ENCODE data around the gene MTMR3.

The MTMR3 gene

DNA sequence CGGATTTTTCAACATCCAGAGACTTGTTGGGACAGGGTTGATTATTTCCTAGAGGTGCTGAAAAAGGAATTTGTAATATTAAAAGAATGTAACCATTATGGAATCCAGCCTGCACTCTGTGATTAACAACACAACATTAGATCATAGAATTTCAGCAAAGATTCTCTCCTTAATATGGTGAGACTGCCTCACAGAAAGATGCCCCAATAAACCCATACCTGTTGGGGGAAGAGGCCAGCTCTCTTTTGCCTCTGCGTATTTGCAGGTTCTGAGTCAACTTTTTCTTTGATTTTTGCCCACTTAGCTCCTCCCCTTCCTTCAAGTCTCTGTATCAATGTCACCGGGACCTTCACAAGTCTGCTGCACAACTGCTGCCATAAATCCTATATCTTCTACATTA is 12.4 kb upstream of the MTMR3 start:
- DNase-seq (ENCODE audit: low read depth): no peak

DNA sequence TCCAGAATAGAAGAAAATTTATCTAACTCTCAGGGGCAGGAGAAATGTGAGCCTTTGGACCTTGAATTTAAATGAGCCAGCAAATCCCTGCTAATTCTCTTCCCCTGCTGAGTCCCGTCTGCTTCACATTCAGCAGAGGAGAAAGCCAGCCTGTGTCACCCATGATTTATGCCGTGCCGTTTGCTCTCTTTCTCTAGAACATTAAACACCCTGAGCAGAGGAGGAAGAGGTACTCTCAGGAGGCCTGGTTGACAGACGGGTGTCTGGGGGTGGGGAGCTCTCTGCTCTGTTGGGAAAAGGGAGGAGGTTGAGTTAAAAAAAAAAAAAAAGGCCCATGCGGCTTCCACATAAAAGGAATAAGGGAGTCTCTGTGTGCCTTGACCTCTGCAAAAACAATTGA is 11.3 kb upstream of the MTMR3 start:
- no peak for DNase-seq (ENCODE audit: low read depth)

DNA sequence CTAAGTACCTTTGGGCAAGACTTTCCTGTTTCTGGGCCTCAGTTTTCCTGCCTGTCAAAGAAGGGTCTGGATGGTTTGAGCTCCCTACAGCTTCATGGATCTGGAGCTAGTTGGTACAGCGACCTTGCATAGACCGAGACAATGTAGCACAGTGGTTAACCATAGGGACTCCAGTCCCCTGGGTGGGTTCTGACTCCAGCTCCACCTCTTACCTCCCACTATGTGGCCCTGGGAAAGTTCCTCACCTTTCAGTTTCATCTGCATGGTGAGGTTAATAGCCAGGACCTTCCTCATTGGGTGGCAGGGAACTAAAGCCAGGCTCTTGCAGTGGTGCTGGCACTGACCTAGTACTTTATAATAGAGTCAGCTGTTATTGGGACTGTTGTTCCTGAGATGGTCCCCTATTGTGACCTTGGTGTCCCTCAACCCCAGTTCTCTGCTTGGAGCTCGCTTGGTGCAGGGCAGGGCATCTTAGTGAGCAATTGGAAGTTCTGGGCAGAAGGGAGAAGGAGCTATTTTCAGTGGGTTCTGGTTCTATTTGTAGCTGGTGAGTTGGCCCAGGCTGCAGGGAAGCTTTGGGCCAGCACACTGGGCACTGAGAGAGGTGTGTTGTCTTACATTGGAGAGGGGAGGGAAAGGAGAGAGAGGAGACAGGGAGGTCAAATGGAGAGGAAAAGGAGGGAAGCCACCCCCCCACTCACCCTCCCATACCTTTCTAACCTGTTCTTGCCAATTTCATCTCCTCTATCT is 10.7 kb upstream of the MTMR3 start:
- no peak for DNase-seq (ENCODE audit: low read depth)

DNA sequence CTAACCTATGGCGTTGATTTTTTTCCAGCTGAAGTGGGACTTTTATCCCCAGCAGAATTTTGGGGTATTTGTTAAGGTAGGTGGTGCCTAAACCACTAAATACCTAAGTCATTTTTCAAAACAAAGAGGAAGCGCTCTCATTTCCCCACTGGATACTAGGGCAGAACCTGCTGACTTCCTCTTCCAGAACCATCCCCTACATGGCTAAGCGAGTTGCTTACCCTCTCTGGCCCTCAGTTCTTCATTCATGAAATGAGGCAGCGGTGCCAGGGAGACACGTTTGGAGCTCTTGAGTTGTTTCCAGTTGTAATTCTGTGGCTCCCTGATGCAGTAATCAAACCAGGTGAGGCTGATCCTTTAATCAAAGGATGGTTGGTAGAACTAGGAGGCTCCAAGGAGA is 10.0 kb upstream of the MTMR3 start:
- DNase-seq (ENCODE audit: low read depth): no peak

DNA sequence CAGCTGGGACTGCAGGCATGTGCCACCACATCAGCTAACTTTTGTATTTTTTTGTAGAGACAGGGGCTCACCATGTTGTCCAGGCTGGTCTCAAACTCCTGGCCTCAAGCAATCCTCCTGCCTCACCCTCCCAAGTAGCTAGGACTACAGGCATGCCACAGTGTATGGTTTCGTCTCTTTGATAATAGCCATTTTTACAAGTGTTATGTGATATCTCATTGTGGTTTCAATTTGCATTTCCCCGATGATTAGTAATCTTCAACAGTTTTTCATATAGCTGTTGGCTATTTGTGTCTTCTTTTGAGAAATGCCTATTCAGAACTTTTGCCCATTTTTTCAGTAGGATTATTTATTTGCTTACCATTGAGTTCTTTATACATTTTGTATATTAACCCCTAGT is 9.0 kb upstream of the MTMR3 start:
- no peak for DNase-seq (ENCODE audit: low read depth)

DNA sequence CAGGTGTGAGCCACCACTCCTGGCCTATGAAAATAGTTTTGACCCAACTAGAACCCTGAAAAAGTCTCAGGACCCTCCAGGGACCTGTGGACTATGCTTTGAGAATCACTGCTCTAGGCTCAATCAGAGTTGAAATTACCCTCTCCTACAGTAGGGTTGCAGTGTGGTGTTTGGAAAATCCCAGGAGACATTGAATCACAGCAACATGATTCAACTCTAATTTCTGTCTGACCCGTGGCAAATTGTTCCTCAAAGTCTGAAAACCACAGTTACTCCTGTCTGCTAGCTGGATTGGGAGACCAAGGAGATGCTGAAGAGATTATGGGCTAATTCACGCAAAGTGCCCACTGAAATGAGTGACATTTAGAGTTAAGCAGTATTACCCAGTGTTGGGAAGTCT is 5.4 kb upstream of the MTMR3 start:
- peak; percentile 26 for DNase-seq (ENCODE audit: low read depth)

DNA sequence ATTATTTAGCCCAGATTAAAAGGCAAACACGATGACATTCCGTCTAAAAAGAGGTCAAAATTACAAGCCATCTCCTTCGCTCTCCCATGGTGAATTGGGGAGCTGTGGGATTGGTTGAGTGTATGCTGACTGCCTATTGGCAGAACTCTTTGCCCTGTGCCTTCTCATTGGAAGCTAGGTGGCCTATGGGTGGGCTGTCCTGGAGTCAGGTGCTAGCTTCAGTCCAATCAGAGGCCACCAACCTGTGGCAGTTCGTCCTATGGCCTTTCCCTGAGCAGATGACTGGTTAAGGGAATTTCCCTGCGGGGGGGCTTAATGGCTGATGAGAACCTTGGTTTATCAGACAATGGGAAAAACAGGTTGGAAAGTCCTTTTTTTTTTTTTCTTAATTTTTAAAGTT is 3.2 kb upstream of the MTMR3 start:
- no peak for DNase-seq (ENCODE audit: low read depth)

DNA sequence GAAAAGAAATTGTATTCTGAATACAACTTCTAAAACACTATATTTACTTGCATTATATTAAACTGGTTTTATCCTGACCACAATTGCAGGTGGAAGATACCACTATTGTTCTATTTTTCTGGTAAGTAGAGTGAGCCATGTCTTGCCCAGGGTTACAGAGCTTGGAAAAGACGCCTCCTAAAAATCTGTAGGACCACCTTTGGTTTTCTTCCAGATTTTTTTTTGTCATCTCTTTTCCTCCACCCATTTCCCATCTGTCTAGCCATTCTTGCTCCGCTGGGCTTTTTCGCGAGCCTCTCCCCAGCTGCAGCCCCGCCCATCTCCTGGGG is 294 bp upstream of the MTMR3 start:
- DNase-seq (ENCODE audit: low read depth): no peak

DNA sequence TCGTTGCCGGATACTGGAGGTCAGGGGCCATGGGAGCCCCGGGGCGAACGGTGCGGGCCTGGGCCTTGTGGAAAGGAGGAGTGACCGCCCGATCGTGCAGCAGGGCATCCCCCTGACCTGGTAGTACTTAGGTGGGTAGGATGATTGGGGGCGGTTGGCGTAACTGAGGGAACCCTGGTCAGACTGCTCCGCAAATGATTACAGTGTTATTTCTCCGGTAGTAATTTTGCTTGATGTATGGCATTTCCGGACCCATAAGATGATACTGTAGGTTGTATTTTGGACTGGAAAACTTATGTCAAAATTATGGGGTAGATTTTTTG is 762 bp downstream of the MTMR3 start:
- no peak for DNase-seq (ENCODE audit: low read depth)

DNA sequence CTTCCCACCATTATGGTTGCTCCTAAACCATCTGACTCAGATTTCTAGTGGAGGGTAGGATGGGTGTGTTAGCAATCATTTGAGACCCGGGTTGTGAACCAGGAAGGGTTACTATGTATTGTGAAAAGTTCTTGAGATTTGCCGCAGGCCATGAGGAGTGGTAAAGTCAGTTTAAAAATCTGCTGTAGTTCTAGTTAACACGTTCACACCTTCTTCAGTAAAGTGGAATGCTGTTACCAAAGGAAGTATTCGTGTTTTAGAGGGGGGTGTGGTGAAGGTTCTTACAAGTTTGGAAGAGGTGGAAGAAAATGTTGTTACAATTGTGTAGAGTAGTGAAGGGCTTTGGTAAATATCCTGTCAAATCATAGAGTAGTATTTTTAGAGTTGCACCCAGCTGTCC is 2.6 kb downstream of the MTMR3 start:
- DNase-seq (ENCODE audit: low read depth): no peak

DNA sequence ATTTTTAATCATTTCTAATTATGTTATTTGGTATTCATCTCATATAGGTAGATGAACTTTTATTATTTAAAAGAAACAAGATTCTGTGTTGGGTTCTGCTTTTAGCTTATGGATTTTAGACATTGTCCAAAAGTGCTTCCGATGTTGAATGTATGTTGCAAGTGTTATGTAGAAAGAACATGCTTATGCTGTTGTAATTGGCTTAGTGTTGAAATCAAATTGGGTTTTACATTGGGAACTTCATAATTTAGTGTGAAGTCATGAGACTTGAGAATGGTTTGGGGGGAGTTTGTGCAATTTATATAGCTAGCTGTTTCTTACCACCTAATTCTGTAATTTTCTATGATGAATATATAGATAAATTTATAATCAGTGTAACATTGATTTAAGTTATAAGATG is 3.6 kb downstream of the MTMR3 start:
- no peak for DNase-seq (ENCODE audit: low read depth)

DNA sequence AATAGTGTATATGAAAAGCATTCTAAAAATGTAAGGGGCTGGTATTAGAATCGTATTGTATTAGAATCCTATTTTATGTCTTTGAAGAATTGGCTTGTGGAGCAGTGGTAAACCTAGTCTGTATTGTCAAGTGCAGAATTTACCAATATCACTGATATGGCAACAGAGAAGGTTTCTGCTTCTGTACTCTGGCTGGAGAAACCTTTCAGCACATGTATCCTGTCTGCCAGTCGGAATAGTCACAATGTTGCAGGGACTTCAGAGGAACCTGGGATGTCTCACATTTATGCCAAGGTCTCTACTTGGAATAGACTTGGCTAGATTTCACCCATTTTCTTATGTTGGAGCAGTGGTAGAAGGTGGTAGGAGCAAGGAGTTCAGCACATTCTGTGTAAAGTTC is 4.4 kb downstream of the MTMR3 start:
- no peak for DNase-seq (ENCODE audit: low read depth)

DNA sequence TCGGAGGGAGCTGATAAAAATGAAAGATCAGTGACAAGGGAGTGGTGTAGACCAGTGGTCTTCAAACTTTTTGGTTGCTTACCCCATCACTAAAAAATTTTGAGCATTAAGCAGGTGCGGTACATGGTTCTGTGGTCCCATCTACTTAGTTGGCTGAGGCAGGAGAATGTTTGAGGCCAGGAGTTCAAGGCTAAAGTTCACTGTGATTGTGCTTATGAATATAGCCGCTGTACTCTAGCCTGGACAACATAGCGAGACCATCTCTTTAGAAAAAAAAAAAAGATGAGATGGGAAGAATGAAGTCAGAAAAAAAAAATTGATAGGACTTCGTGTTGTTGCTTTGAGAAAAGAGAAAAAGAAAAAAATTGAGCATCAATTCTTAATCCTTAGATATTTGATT is 7.8 kb downstream of the MTMR3 start:
- DNase-seq (ENCODE audit: low read depth): no peak

DNA sequence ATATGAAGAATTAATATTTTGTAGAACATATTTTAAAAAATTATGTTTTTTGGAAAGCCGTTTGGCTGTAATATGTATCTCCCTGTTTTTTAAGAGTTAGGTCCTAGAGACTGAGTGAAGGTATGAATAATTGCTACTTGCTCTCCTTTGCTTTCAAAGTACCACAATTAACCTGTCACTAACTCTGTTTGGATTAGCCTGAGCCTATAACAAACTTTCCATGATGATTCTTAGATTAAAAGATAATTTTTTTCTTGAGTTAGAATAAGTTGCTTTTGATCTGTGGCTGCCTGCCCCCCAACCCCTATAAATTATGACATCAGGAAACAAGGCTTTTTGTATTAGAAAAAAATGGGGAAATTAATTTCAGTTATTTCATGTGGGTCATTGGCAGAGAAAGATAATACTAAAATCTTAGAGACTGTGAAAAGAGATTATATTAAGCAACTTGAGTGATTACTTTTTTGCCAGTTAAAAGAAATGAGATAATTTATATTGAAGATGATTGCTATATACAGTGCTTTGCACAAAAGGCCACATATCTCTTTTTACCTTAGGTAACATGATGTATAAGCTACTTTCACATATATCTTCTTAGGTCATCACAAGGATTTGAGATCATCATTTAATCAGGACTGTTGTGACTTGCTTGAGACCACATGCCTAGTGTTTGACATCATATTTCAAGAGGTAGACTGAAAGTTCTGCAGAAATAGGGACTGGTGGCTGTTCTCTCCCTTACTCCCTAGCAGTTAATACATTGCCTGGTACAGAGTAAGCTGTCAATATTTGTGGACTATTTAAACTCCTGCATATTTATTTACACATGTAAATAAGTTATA is 9.6 kb downstream of the MTMR3 start:
- DNase-seq (ENCODE audit: low read depth): no peak

DNA sequence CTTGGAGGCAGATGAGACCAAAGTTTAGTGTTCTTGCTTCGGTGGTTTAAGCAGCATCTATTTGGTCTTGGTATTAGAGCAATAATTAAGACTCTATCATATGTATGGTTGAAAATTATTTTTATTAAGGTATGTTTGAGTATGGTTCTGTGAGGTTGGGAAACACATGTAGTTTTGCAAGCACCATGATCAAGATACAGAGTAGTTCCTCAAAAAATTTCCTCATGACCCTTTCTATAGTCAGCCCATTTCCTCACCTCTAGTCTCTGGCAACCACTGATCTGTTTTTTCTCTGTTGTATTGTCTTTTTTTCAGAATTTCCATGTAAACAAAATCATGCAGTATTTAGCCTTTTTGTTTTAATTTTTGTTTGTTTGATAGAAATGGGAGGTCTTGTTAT is 18.4 kb downstream of the MTMR3 start:
- no peak for DNase-seq (ENCODE audit: low read depth)

DNA sequence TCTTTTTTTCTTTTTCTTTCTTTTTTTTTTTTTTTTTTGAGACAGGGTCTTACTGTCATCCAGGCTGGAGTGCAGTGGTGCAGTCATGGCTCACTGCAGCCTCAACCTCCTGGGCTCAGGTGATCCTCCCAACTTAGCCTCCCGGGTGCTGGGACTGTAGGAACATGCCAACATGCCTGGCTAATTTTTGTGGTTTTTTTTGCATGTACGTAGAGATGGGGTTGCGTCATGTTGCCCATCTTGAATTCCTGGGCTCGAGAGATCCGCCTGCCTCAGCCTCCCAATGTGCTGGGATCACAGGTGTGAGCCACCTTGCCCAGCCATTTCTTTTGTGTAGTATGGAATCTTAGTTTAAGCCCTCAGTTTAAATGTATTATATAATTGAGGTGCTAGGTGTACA is 20.4 kb downstream of the MTMR3 start:
- no peak for DNase-seq (ENCODE audit: low read depth)

DNA sequence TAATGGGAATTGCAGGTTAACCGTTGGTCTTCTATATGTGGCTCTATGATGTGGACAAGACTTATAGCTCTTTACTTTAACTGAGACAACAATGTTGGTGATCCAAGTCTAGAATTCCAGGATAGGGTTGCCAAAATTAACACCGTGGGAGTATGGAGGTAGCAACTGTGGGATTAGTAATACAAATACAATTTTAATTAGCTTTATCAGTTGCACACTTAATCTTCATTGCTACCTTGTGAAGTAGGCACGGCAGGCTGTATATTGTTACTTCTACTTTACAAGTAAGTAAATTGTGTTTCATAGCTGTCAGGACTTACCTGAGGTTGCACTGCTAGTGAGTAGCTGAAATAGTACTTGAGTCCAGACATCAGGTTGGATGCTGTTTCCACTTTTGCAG is 21.0 kb downstream of the MTMR3 start:
- DNase-seq (ENCODE audit: low read depth): no peak

DNA sequence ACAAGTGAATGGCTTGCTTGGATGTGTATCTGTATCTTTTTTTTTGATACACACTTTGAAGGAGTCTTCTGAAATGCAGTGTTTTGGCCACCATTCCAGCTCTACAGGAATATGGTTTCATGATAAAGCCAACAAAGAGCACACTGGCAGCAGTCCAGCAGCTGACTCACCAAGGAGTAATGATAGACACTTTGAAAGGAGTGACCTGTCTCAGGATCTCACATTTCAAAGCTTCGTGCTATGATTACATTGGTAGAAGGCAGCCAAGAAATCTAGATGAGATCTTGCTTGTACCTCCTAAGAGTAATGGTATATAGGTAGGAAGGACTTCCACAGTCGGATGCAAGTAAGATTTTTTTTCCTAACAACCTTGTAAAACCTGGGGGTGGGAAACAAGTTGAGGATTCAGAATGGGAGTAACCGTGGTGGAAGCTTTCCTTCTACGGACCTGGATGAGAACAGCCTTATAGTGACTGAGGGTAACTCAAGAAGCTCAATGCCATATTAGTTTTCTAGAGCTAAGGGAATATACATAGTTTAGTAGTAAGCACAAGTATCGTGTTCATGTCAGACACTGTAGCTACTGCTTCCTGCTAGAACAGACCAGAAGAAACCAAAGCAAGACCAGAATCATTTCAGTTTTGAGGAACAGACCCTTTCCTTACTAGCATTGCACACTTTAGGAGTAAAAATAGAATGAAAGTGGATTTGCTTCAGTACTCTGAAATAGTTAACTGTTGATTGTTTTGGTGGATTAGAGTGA is 25.0 kb downstream of the MTMR3 start:
- peak; percentile 81 for DNase-seq (ENCODE audit: low read depth)

DNA sequence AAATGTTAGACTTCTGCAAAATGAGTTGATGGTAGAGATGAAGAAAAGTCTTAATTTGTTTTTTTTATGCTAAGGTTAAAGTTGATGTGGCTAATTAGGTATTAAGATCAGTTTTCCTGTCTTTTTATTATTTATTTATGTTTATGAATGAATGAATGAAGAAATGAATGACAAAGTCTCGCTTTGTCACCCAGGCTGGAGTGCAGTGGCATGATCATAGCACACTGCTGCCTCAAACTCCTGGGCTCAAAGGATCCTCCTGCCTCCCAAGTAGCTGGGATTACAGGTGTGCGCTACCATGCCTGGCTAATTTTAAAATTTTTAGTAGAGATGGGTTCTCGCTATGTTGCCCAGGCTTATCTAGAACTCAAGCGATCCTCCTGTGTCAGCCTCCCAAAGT is 29.2 kb downstream of the MTMR3 start:
- no peak for DNase-seq (ENCODE audit: low read depth)

DNA sequence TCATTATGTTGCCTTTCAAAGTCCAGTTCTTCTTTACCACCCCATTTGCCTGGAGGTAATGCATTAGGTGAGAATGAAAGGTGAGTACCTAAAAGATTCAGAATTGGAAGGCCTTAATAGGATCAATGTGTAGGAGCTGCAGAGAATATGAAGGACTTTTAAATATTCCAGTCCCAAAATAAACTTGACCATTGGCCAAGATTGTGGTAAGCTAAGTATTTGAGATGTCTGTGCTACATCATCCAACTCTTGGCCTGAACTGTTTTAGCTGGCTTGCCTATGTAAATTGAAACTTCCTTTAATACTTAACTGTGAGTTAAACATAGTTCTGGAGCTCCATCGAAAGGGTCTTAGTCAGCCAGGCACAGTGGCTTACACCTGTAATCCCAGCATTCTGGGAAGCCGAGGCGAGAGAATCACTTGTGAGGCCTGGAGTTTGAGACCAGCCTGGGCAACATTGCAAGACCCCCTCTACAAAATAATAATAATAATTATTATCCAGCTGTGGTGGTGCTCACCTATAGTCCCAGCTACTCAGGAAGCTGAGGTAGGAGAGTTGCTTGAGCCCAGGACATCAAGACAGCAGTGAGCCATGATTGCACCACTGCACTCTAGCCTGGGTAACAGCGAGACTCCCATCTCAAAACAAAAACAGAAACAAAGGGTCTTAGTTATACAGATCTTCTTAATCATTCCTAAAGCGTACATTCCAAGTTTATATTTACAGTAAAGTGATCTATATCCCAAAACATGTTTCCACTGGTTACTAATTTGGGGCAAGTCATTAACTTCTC is 29.8 kb downstream of the MTMR3 start:
- peak; percentile 75 for DNase-seq (ENCODE audit: low read depth)

DNA sequence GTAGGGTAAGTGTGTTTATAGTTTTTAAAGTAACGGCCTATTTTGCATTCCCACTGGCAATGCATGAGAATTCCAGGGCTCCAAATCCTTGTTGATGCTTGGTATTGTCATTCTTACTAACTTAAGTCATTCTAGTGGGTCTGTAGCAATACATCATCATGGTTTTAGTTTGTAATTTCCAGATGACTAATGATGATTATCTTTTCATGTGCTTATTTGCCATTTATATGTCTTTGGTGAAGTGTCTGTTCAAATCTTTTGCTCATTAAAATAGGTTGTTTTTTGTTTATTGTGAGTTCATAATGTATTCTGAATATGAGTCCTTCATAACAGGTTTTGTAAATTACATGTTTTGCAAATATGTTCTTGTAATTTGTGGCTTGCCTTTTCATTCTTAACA is 31.2 kb downstream of the MTMR3 start:
- DNase-seq (ENCODE audit: low read depth): peak; percentile 38

DNA sequence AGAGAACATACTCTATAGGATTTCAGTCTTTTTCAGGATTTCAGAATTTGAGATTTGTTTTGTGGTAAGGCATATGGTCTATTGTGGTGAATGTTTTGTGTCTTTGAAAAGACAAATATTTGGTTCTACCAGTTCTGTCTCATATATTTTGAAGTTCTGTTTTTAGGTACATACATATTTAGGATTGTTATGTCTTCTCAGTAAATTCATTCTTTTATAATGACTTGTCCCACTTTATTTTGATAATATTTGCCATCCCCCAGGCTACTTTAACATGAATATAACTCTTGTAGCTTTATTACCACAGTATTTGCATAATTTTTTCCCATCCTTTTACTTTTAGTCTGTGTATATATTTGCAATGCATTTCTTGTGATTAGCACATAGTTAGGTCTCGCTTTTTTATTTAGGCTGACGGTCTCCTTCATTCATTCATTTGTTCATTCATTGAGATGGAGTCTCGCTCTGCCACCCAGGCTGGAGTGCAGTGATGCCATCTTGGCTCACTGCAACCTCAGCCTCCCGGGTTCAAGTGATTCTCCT is 32.1 kb downstream of the MTMR3 start:
- DNase-seq (ENCODE audit: low read depth): no peak
